Fibroblast of lung (primary cell): Measurements from ENCODE around the gene GFM1. TPM values are rescaled to one million over a fixed set of nuclear protein-coding genes. Genes with fewer than 3 reads are reported as not detected.

Source experiments
- DNase-seq, 2 donors: peaks; one replicate each; pipeline versions ENCODE4 v3.0.0 to v3.0.0-alpha.2; 2010; ENCODE audit warnings: low read depth in 2 of 2
- H2AFZ ChIP-seq: 2 replicates; pipeline ENCODE4 v1.5.1; 2012; ENCODE audit warnings: low read length, control low read depth, inconsistent platforms
- H3K27ac ChIP-seq: 2 replicates; pipeline ENCODE4 v1.5.1; 2011; ENCODE audit warnings: low read length, control low read depth; ENCODE audit not compliant: insufficient read depth
- H3K27me3 ChIP-seq: 2 replicates; pipeline ENCODE4 v1.5.1; 2011; ENCODE audit warnings: mild to moderate bottlenecking, low read length; ENCODE audit not compliant: control insufficient read depth, insufficient read depth
- H3K36me3 ChIP-seq: 2 replicates; pipeline ENCODE4 v1.5.1; 2011; ENCODE audit warnings: low read length; ENCODE audit not compliant: control insufficient read depth, insufficient read depth
- H3K4me1 ChIP-seq: 2 replicates; pipeline ENCODE4 v1.5.1; 2011; ENCODE audit warnings: low read length; ENCODE audit not compliant: control insufficient read depth, insufficient read depth; ENCODE audit errors: extremely low read depth
- H3K4me2 ChIP-seq: 2 replicates; pipeline ENCODE4 v1.5.1; 2011; ENCODE audit warnings: low read length, control low read depth; ENCODE audit not compliant: insufficient read depth; ENCODE audit errors: extremely low read depth
- H3K4me3 ChIP-seq, 4 experiments: fragments of 200-600 bp in 1 of 4; sonication (generic) in 1 of 4; replicated peaks in 1 of 4; 2 replicates each; pipeline ENCODE4 v1.5.1; 2011 to 2016; ENCODE audit warnings: low read length in 4 of 4, low read depth in 3 of 4, mild to moderate bottlenecking in 3 of 4, control low read depth in 2 of 4, inconsistent platforms in 1 of 4, mixed read lengths in 1 of 4; ENCODE audit not compliant: insufficient read depth in 1 of 4; ENCODE audit errors: control extremely low read depth in 1 of 4
- H3K79me2 ChIP-seq: 2 replicates; pipeline ENCODE4 v1.5.1; 2012; ENCODE audit warnings: mild to moderate bottlenecking, low read length, inconsistent platforms; ENCODE audit not compliant: control insufficient read depth, insufficient read depth
- H3K9ac ChIP-seq: 2 replicates; pipeline ENCODE4 v1.5.1; 2011; ENCODE audit warnings: mild to moderate bottlenecking, low read length, control low read depth; ENCODE audit not compliant: insufficient read depth
- H3K9me3 ChIP-seq: 2 replicates; pipeline ENCODE4 v1.5.1; 2012; ENCODE audit warnings: low read depth, low read length; ENCODE audit not compliant: control insufficient read depth, insufficient read depth
- H4K20me1 ChIP-seq: 2 replicates; pipeline ENCODE4 v1.5.1; 2011; ENCODE audit warnings: low read length; ENCODE audit not compliant: control insufficient read depth, insufficient read depth; ENCODE audit errors: extremely low read depth
- EZH2 ChIP-seq: IDR thresholded peaks from 2 replicates; pipeline ENCODE4 v1.5.1; 2012; ENCODE audit warnings: low read length, control low read depth, mild to moderate bottlenecking; ENCODE audit errors: missing control alignments
- polyA plus RNA-seq, 2 donors: library from polyadenylated mRNA; depleted of rRNA in 1 of 2; stranded (reverse) in 1 of 2; unstranded in 1 of 2; fragments of >200 nt; gene quantifications; 2 replicates each; pipeline ENCODE4 v1.2.1, GENCODE V29; 2011 to 2012; ENCODE audit warnings: missing spikeins in 1 of 2
- total RNA-seq: library from RNA; depleted of rRNA; stranded (reverse); fragments of >200 nt; gene quantifications from 2 replicates; pipeline ENCODE4 v1.2.1, GENCODE V29; 2014
- TF ChIP-seq, protein P1 (sequence below), 2 donors: IDR thresholded peaks in 1 of 2; conservative IDR thresholded peaks in 1 of 2; 1 replicate in 1 of 2; 2 replicates in 1 of 2; pipeline ENCODE4 v1.5.1; 2011 to 2012; ENCODE audit warnings: low read length in 2 of 2, control low read depth in 1 of 2, inconsistent platforms in 1 of 2, low read depth in 1 of 2, mild to moderate bottlenecking in 1 of 2

Gene GFM1
- total and polyA plus RNA-seq, 2 donors (not counting 1 experiment from before 2014, with no cell fraction given): 30.5 to 38.6 TPM

DNA sequence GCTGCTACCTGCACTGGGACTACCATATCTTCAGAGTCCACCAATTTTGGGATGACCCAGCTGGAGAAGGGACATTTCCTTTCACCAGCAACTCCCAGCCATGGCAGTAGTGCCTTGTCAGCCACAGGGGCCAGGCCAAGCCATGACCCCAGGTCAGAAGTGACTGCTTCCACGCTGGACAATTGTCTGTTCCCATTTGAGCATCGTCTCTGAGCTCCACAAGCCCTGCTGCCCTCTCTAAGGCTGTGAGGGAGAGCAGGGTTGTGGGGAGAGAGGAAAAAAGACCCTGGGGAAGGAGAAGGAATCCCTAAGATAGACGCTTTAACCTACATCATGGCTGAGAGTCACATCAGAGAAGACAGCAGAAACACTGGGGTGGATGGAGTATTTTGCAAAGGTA lies 95.3 kb downstream of the GFM1 start:
- H4K20me1 ChIP-seq: no peaks in the 10 kb centered on the region
- H3K4me2 ChIP-seq: no peak overlapping the region
- TF ChIP-seq EZH2: no peak
- TF ChIP-seq, protein P1, sequence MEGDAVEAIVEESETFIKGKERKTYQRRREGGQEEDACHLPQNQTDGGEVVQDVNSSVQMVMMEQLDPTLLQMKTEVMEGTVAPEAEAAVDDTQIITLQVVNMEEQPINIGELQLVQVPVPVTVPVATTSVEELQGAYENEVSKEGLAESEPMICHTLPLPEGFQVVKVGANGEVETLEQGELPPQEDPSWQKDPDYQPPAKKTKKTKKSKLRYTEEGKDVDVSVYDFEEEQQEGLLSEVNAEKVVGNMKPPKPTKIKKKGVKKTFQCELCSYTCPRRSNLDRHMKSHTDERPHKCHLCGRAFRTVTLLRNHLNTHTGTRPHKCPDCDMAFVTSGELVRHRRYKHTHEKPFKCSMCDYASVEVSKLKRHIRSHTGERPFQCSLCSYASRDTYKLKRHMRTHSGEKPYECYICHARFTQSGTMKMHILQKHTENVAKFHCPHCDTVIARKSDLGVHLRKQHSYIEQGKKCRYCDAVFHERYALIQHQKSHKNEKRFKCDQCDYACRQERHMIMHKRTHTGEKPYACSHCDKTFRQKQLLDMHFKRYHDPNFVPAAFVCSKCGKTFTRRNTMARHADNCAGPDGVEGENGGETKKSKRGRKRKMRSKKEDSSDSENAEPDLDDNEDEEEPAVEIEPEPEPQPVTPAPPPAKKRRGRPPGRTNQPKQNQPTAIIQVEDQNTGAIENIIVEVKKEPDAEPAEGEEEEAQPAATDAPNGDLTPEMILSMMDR (conservative IDR thresholded peaks at IDR 0.05 in 1 of 2, IDR thresholded peaks at IDR 0.05 in 1 of 2; ENCODE audit: low read depth in 1 of 2, low read length in 2 of 2): no peak
- H3K27ac ChIP-seq: no peak overlapping the region
- peaks cover 2% of the 10 kb centered on the region for H3K9me3 ChIP-seq
- no peak overlapping the region for H3K4me3 ChIP-seq
- no peak overlapping the region for H2AFZ ChIP-seq
- peaks cover 8% of the 10 kb centered on the region for H3K4me1 ChIP-seq
- DNase-seq: no peak
- H3K79me2 ChIP-seq: no peaks in the 10 kb centered on the region
- no peaks in the 10 kb centered on the region for H3K36me3 ChIP-seq
- H3K9ac ChIP-seq: no peak overlapping the region
- no peaks in the 10 kb centered on the region for H3K27me3 ChIP-seq

Other genes starting within 250 kb of the GFM1 start
- 7.9 and 11.8 TPM in 2 replicates for gene MLF1, start 73.3 kb upstream of the GFM1 start, total RNA-seq
- 4.7 and 6.9 TPM in 2 replicates for gene MLF1, start 73.3 kb upstream of the GFM1 start, polyA plus RNA-seq
- gene LXN, start 28.1 kb downstream of the GFM1 start, total RNA-seq: 168 and 495 TPM in 2 replicates
- 162 and 172 TPM in 2 replicates for gene LXN, start 28.1 kb downstream of the GFM1 start, polyA plus RNA-seq
- 93.3 and 547 TPM in 2 replicates for gene RARRES1, start 87.9 kb downstream of the GFM1 start, total RNA-seq
- gene RARRES1, start 87.9 kb downstream of the GFM1 start, polyA plus RNA-seq: 26.2 and 27.7 TPM in 2 replicates
- 117 and 159 TPM in 2 replicates for gene MFSD1, start 157.5 kb downstream of the GFM1 start, total RNA-seq
- 103 and 127 TPM in 2 replicates for gene MFSD1, start 157.5 kb downstream of the GFM1 start, polyA plus RNA-seq